Breast epithelium (tissue), 4 donors: ENCODE measurements around the gene PLEKHG4B. TPM values are rescaled to one million over a fixed set of nuclear protein-coding genes. Genes with fewer than 3 reads are reported as not detected.

Experiments used
- DNase-seq, 2 donors: peaks; one replicate each; pipeline ENCODE4 v3.0.0-alpha.2; 2019; ENCODE audit warnings: low spot score in 2 of 2
- H3K27ac ChIP-seq, 2 donors: fragments of 200-600 bp; sonication (generic) in 1 of 2; one replicate each; pipeline ENCODE4 v1.5.1; 2016 to 2019; ENCODE audit warnings: mild to moderate bottlenecking in 1 of 2
- H3K27me3 ChIP-seq, 2 donors: fragments of 200-600 bp; sonication (generic) in 1 of 2; one replicate each; pipeline versions ENCODE4 v1.5.1 to v1.6.0; 2017 to 2019; ENCODE audit warnings: control low read depth in 1 of 2, mild to moderate bottlenecking in 1 of 2
- H3K36me3 ChIP-seq: fragments of 200-600 bp; one replicate; pipeline ENCODE4 v1.5.1; 2019
- H3K4me1 ChIP-seq, 2 donors: fragments of 200-600 bp; sonication (generic); one replicate each; pipeline ENCODE4 v1.5.1; 2016 to 2019; ENCODE audit warnings: control low read depth in 1 of 2
- H3K4me3 ChIP-seq, 3 donors: fragments of 200-600 bp; sonication (generic); 1 replicate in 2 of 3; 2 replicates in 1 of 3; pipeline ENCODE4 v1.5.1; 2016 to 2019; ENCODE audit warnings: mild to moderate bottlenecking in 3 of 3, moderate library complexity in 2 of 3
- H3K9me3 ChIP-seq, 2 donors: fragments of 200-600 bp; sonication (generic) in 1 of 2; one replicate each; pipeline ENCODE4 v1.5.1; 2016 to 2019; ENCODE audit warnings: control low read depth in 1 of 2
- CTCF ChIP-seq, 3 donors: fragments of 450-650 bp; IDR thresholded peaks; one replicate each; pipeline ENCODE4 v1.5.1; 2016 to 2017; ENCODE audit warnings: antibody characterized with exemption in 3 of 3, mild to moderate bottlenecking in 3 of 3, moderate library complexity in 3 of 3
- POLR2A ChIP-seq: fragments of 450-650 bp; IDR thresholded peaks from one replicate; pipeline ENCODE4 v1.6.1; 2016; ENCODE audit warnings: antibody characterized with exemption, mild to moderate bottlenecking, moderate library complexity
- POLR2AphosphoS5 ChIP-seq, 3 donors: sonication (generic); formaldehyde crosslinking; IDR thresholded peaks; one replicate each; pipeline ENCODE4 v1.6.1; 2017; ENCODE audit warnings: antibody characterized with exemption in 3 of 3
- intact Hi-C: fragments of 100-400 bp; cut with DNase I; formaldehyde crosslinking; loops from one replicate; pipeline ENCODE4 v1.15.1; 2023; ENCODE audit warnings: low total_unique reads
- total RNA-seq, 3 donors: library from RNA; depleted of rRNA; stranded (reverse); fragments of >200 nt; gene quantifications; one replicate each; pipeline ENCODE4 v1.1.0, GENCODE V29; 2016

Gene PLEKHG4B
- total RNA-seq, 3 donors from 2014 or later = 4.3 to 5.4 TPM; not detected in 1

GRCh38 chr5:173392-174290, 81.7 kb downstream of the PLEKHG4B start:
- Histone ChIP-seq H3K9me3 (no peaks in the 10 kb centered on the region), H3K4me1 (no peaks in the 10 kb centered on the region), H3K36me3 (no peaks in the 10 kb centered on the region), H3K4me3 (no peak overlapping the region), H3K27ac (no peak overlapping the region), H3K27me3 (no peaks in the 10 kb centered on the region)
- peak in 1 of 2 donors; percentile 43 for DNase-seq
- TF ChIP-seq CTCF (IDR thresholded peaks at IDR 0.05) (no peak), POLR2A (no peak), POLR2AphosphoS5 (IDR thresholded peaks at IDR 0.05) (no peak)
- intact Hi-C loops = loop anchor here (1.0 kb wide), 1 partner anchor 15 kb away; no protein-coding TSS in a partner anchor

GRCh38 chr5:174291-174600, 82.3 kb downstream of the PLEKHG4B start:
- Histone ChIP-seq H3K9me3 (no peaks in the 10 kb centered on the region), H3K4me3 (no peak overlapping the region), H3K36me3 (no peaks in the 10 kb centered on the region), H3K4me1 (no peaks in the 10 kb centered on the region), H3K27me3 (no peaks in the 10 kb centered on the region), H3K27ac (no peak overlapping the region)
- intact Hi-C loops = loop anchor here (1.0 kb wide), 1 partner anchor 16 kb away; no protein-coding TSS in a partner anchor
- TF ChIP-seq POLR2AphosphoS5 (IDR thresholded peaks at IDR 0.05) = no peak
- no peak for TF ChIP-seq CTCF (IDR thresholded peaks at IDR 0.05)
- no peak for TF ChIP-seq POLR2A
- peak in 1 of 2 donors; percentile 6 for DNase-seq

GRCh38 chr5:174876-175465, 83.0 kb downstream of the PLEKHG4B start:
- Histone ChIP-seq H3K36me3 (no peaks in the 10 kb centered on the region), H3K4me3 (no peak overlapping the region), H3K9me3 (no peaks in the 10 kb centered on the region), H3K27ac (no peak overlapping the region), H3K4me1 (no peaks in the 10 kb centered on the region), H3K27me3 (no peaks in the 10 kb centered on the region)
- DNase-seq = no peak
- TF ChIP-seq POLR2AphosphoS5 (IDR thresholded peaks at IDR 0.05) (no peak), CTCF (IDR thresholded peaks at IDR 0.05) (no peak), POLR2A (no peak)
- intact Hi-C loops = loop anchor here (1.0 kb wide), 1 partner anchor 17 kb away; no protein-coding TSS in a partner anchor

GRCh38 chr5:176296-176823, 84.4 kb downstream of the PLEKHG4B start:
- no peak overlapping the region for H3K4me3 ChIP-seq
- H3K4me1 ChIP-seq = no peaks in the 10 kb centered on the region
- no peak for TF ChIP-seq POLR2A
- no peak for TF ChIP-seq POLR2AphosphoS5 (IDR thresholded peaks at IDR 0.05)
- TF ChIP-seq CTCF (IDR thresholded peaks at IDR 0.05) = no peak
- H3K27ac ChIP-seq = no peak overlapping the region
- no peak for DNase-seq
- no peaks in the 10 kb centered on the region for H3K9me3 ChIP-seq
- H3K36me3 ChIP-seq = no peaks in the 10 kb centered on the region
- H3K27me3 ChIP-seq = no peaks in the 10 kb centered on the region
- intact Hi-C loops = no loop called here

GRCh38 chr5:178110-178509, 86.1 kb downstream of the PLEKHG4B start:
- no peaks in the 10 kb centered on the region for H3K4me1 ChIP-seq

More at GRCh38 chr5:178110-178509, 86.1 kb downstream of the PLEKHG4B start:
- intact Hi-C loops = no loop called here
- Histone ChIP-seq H3K27ac (no peak overlapping the region), H3K9me3 (no peaks in the 10 kb centered on the region), H3K27me3 (no peaks in the 10 kb centered on the region), H3K4me3 (no peak overlapping the region), H3K36me3 (no peaks in the 10 kb centered on the region)
- no peak for DNase-seq
- TF ChIP-seq POLR2A (no peak), CTCF (IDR thresholded peaks at IDR 0.05) (no peak), POLR2AphosphoS5 (IDR thresholded peaks at IDR 0.05) (no peak)
